Fibroblast of skin of right quadriceps (primary cell): ENCODE results near the gene PCNT.
A peak's percentile ranks its signal among the peaks of the same experiment; 100 is the strongest.
"Not testable (repeated sequence)": the region's sequence is repeated elsewhere in the genome, so short reads cannot be mapped to it uniquely, and the experiment has no call there.

Experiments used
- DNase-seq: peaks from one replicate; pipeline ENCODE4 v3.0.0-alpha.2; 2013

Gene PCNT

DNA sequence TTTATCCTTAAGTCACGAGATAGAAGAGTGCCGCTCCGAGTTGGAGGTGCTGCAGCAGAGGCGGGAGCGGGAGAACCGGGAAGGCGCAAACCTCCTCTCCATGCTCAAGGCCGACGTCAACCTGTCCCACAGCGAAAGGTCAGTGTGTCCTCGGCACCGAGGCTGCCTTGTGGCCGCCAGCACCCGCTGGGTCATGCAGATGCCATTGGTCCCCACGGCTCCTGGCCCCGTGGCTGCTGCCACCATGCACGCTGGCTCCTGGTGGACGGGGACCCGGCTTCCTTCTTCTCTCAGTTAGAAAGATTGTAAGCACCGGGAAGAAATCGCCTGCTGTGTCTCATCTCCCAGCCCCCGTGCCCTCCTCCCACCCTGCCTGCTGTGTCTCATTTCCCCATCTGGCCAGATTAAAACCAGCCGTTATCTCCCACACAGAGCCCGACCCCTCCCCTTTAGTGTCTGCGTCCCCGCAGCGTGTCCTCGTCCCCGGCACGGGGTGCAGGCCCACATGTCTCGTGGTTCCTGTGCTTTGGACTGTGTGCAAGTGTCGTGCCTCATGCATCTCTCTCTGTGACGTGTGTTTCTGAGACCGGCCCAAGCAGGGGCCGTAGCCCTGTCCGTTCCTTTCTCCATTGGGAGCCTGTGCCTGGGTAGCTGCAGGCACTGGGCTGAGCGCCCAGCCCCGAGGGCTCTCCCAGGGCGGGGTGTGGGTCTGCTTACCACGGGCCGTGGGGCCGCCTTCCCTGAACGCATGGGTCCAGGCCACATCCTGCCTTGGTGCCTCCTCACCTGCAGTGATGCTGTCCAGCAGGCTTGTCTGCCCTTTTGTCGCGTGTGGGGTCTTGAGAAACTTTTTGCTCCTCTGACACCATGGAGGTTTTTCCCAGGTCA lies 62.1 kb downstream of the PCNT start:
- DNase-seq: peak; percentile 7

DNA sequence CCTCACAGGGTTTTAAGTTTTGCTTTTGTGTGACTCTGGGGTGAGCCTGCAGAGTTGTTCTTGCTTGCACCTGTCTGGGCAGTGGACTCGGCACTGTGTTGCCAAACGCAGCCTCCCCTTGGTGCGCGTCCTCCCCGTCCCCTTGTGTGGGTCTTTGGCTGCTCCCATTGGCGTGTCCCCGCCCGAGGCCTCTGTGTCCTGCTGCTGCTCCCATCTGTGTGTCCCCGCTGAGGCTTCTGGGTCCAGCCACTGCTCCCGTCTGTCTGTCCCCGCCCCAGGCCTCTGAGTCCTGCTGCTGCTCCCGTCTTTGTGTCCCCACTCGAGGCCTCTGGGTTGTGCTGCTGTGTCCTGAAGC lies 62.8 kb downstream of the PCNT start:
- DNase-seq: no peak

DNA sequence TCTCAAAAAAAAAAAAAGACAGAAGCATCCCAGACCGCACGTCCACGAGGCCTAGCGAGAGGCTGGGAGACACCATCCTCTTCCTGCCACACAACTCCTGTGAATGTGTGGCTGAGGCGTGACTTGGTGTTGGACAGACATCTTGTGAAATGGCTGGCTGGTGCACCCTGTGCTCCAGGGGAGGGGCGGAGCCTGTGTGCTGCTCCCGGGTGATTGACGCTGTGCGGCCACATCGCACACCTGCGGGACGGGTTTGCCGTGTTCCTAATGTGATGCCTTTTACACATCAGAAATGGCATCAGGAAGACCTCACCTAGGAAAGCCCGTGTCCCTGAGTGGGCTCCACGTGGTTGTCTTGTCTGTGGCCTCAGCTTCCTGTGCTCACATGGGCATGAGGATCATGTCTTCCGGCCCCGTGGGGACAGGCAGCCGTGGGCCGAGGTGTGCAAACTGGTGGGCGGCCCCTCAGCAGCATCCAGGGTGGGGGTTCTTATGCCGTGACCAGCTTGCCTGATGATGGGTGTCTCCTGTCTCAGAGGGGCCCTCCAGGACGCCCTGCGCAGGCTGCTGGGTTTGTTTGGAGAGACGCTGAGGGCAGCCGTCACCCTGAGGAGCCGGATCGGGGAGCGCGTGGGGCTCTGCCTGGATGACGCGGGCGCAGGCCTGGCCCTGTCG lies 64.4 kb downstream of the PCNT start:
- DNase-seq: no peak

DNA sequence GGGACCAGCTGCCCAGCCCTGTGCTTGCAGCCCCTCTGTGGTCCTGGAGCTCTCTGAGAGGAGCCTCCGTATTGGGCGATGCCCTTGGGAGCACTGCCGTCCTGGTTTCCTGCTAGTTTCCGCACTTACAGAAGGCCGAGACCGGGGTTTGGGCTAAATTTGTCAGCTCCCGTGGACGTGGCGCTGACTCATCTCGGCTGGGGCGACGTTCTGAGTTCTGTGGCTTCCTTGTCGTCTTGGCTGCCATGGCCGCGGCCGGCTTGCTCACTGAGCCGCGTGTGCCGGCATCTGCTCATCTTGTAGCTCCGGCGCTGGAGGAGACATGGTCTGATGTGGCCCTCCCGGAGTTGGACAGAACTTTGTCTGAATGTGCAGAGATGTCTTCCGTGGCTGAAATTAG lies 64.9 kb downstream of the PCNT start:
- DNase-seq: no peak

DNA sequence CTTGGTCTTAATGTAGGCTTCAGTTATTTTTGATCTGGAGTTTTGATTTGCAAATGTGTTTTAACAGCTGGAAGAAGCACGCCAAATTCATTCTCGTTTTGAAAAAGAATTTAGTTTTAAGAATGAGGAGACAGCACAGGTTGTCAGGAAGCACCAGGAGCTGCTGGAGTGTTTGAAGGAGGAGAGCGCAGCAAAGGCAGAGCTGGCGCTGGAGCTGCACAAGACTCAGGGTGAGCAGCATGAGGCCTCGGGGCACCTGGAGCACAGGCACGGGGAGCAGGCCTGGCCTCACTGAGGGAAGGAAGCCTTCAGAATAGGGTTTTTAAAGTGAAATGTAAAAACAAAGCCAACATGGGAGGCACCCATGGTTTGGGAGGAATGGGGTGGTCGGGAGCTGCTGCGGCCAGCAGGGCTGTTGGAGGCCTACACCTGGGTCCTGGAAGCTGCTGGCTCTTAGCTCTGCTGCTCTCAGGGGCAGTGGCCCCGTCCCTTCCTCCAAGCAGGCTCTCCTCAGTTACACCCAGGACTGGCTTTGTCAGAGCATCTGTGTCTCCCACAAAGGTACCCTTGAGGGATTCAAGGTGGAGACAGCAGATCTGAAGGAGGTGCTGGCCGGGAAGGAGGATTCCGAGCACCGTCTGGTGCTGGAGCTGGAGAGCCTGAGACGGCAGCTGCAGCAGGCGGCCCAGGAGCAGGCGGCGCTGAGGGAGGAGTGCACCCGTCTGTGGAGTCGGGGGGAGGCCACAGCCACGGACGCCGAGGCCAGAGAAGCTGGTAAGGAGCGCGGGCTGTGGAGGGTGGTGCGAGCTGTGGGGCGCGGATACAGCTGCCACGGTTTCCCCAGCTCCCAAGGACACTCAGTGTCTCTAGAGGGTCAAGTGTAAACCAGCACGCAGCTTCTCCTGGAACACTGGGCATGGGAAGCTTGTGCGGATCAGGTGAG lies 66.9 kb downstream of the PCNT start:
- no peak for DNase-seq

DNA sequence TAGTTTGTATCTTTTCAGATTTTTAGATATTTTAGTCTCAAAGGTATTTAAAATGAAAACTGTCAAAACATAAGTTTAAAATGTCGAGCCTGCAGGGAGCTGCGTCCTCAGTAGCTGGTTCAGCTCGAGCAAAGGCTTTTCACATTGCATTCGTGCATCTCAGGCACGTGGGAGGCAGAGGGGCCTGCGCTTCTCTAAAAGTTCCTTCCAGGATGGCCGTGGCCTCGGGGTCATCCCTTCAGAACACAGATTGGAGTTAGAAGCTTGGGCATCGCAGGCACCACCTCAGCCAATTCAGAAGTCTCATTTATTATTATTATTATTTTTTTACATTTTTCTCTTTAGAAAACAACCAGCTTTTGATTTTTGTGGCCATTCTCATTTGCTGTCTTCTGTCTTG lies 67.8 kb downstream of the PCNT start:
- DNase-seq: no peak

DNA sequence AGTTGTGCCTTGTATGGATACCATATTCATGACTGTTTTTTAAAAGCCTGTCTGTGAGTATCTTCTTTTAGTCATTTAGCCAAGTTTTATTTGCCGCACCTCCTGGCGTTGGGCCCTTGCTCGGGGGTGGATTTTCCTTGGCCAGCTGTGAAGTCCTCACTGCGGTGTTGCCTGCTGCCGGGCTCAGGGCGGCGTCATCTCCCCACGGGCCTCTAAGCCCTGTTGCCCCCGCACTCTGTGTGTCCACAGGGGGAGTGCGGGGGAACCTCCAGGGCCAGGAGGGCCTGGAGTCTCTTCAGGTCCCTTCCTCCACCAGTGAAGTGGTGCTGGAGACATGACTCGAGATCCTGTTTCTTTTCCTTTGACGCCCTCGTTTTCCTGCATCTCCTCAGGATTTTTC lies 69.0 kb downstream of the PCNT start:
- peak; percentile 17 for DNase-seq

DNA sequence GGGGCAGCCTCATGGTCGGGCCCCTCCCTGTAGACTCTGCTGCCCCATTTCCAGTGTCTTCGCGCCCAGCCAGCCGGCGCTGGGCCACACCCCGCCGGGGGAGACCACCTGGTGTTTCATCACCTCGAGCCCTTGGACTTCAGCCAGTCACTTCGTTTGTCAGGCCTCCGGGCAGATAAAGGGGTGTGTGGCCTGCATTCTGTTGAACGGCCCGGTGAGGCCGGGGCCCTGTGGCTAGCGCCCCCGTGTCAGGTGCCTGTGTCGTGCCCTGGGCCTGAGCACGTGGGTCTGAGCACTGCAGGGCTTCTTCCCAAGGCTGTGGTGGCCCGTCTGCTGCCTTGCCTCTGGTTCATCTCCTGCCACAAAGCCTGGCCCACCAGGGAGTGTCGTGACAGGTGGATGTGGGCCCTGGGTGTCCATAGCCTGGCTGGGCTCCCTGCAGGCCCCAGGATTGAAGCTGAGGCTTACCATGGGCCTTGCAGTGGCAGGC lies 69.5 kb downstream of the PCNT start:
- no peak for DNase-seq

DNA sequence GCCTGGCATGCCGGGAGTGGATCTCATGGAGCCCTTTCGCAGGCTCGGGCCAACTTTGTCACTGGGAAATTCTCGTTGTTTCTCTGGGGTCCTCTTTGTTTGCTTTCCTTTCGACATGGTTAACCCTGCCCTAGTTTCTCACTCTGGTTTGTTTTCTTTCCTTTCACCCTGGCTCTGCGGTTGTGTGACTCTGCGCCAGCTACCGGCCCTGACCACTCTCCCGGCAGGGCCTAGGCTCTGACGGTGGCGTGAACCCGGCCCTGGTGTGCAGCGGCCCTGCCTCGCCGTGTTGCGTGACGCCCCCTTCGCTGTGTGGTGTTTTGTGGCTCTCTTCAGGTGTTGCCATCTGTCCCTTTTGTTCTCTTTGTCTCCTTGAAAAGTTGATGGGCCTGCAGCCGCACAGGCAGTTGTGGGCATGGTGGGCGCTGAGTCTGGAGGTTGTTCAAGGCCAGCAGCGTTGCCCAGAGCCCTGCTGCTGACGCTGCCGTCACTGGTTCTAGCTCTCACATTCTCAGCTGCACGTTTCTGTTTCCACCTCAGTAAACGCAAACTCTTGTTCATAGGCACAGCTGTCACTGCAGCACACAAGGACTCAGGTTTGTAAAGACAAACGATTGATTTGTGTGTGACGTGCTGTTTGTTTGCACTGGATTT lies 70.1 kb downstream of the PCNT start:
- DNase-seq: no peak

DNA sequence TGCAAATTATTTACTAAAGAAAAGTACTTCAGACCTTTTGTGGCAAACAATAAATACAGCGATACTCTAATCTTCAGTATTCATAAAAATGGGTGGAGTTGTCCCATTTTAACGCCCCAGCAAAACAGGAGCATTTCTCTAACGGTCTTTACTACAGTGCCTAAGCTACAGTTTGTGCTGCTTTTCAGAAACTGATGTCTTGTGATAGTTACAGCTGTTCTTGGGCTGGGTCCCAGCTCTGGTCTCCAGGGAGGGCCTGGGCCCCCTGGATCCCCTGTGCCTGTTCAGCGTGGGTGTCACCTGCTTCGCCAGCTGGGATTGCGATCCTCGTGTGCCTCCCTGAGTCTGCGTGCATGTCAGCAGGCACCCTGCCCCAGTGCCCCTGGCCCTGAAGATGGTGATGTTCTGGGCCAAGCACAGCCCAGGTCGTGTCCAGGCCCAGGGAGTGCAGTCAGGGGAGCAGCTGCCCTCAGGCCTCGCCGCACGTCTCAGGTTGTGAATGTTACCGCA lies 70.7 kb downstream of the PCNT start:
- no peak for DNase-seq

DNA sequence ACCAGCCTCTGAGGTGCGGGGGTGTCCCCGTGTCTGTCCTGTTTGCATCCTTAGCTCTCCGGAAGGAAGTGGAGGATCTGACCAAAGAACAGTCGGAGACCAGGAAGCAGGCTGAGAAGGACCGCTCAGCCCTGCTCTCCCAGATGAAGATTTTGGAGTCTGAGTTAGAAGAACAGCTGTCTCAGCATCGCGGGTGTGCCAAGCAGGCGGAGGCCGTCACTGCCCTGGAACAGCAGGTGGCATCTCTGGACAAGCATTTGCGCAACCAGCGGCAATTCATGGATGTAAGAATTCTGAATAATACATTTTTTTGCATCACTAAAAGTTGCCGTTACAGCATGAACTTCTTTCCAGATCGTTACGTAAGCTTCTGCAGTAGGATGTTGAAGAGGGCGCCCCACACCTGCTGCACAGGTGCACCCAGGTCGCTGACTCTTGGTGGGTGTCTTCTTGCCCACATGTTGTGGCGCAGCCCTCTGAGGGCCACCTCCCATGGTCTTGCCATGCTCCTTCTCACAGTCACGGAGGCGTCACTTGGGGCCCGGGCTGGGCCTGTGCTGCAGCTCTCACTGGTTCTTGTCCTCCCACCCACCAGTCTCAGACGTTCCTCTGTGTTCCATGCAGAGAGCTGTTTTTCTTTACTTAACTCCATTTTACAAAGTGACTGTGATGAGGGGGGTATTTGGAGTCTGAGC lies 73.4 kb downstream of the PCNT start:
- DNase-seq: no peak

DNA sequence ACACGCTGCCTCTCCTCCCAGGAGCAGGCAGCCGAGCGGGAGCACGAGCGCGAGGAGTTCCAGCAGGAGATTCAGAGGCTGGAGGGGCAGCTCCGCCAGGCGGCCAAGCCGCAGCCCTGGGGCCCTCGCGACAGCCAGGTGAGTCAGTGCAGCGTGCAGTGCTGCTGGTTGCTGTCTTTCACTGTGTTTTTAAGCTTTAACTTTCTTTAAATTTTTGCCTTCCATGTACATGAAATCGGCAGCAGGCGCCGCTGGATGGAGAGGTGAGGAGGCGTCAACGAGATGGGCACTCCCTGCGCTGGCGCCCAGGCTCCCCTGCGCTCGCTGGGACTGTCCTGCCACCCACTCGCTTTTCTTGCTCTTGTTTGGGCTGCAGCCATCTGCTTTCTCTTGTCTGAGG lies 74.0 kb downstream of the PCNT start:
- DNase-seq: no peak

DNA sequence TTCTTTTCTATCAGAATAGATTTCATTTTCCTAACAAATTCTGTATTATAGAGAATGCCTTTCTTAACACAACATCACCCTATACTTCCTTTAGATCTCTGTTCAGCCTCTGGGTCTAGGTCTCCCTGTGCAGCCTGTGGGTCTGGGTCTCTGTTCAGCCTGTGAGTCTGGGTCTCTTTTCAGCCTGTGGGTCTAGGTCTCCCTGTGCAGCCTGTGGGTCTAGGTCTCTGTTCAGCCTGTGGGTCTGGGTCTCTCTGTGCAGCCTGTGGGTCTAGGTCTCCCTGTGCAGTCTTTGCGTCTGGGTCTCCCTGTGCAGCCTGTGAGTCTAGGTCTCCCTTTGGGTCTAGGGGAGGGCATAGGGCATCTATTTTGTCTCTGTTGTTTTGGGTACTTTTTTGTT lies 75.2 kb downstream of the PCNT start:
- no peak for DNase-seq

DNA sequence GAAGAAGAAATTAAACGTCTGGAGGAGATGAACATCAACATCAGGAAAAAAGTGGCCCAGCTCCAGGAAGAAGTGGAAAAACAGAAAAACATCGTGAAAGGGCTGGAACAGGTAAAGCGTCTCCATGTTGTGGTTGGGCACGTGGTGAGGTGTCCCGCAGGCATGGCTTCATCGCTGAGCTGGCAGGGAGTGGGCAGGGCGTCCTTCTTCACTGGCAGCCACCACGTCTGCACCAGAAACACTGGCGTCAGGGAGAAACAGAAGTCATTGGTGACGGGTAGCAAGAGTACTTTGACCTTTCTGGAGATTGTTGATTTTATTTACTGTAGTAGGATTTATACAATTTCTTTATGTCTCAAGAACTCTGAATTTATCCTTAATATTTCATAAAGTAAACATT lies 75.7 kb downstream of the PCNT start:
- DNase-seq: no peak

DNA sequence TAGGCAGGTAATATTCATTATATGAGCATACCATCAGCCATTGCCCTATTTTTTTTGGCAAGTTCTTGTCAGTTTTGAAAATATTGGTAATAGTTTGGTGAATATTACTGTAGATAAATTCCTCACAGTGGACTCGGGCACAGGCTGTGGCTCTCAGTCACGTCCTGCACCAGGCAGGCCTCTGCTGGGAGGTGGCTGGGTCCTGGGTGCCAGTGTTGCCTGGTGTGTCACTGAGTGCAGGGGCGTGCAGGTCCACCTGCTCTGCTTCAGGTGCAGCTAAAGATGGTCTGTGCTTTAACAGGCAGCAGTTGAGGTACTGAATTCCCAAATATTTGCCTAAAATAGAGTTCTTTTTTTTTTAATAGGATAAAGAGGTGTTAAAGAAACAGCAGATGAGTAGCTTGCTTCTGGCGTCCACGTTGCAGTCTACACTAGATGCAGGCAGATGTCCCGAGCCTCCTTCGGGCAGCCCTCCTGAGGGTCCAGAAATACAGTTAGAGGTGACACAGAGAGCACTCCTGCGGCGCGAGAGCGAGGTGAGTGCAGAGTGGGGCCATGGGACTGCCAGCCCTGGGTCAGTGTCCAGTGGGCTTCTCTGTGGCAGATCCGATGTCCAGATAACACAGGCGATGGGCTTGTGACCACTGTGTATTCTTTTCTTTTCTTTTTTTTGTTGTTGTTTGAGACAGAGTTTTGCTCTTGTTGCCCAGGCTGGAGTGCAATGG lies 77.4 kb downstream of the PCNT start:
- no peak for DNase-seq

DNA sequence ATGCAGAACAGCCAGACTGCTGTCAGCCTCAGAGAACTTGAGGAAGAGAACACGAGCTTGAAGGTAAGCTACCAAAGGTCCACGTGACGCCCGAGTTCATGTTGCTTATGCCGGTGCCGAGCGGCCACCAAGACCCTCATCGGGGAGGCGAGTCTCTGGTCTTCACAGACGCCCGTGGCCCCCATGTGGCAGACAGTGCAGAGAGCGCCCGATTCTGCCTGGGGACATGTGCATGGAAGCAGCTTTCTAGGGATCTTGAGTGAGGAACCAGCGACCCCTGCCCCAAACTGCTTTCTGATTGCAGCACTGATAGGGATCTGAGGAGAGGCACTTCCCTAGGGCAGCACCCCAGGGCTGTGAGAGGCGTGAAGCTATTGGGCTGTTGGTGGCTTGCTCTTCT lies 78.5 kb downstream of the PCNT start:
- DNase-seq: no peak

DNA sequence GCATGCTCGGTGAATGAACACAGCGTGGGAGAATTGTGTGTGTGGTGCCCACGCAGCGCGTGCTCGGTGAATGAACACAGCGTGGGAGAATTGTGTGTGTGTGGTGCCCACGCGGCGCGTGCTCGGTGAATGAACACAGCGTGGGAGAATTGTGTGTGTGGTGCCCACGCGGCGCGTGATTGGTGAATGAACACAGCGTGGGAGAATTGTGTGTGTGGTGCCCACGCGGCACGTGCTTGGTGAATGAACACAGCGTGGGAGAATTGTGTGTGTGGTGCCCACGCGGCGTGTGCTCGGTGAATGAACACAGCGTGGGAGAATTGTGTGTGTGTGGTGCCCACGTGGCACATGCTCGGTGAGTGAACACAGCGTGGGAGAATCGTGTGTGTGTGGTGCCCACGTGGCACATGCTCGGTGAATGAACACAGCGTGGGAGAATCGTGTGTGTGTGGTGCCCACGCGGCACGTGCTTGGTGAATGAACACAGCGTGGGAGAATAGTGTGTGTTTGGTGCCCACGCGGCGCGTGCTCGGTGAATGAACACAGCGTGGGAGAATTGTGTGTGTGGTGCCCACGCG lies 79.4 kb downstream of the PCNT start:
- not testable (repeated sequence) for DNase-seq

DNA sequence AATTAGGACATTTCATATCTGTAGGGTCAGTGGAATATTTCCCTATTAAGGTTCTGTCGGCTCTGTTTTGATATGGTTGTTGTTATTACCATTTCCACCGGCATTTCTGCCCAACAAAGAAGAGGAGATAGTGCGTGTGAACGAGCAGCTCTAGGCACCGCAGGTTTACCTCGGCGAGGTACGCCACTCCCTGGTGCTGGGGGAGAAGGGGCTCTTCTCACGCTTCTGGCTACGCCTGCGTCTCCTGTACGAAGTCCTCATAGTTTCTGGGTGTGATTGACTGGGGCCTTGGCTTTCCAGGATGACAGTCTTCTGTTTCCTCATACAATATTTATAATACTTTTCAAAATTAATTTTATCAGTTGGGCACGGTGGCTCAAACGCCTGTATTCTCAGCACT lies 80.3 kb downstream of the PCNT start:
- DNase-seq: no peak

DNA sequence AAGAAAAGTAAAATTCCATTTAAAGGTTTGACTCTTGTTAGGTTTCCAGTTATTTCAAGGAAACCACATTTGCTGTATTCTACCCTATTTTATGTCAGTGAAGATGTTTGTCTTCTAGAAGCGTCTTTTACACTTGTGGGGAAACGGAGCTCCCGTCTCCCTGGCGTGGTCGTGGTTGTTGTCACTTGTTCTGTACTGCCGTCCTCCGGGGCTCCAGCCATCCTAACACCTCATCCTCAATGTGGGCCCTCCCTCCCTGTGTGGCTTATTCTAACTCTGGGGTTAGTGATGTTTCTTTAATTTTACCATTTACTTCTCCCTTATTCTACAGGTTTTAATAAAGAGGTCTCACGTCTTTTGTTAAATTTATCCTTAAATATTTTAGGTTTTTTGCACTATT lies 82.0 kb downstream of the PCNT start:
- DNase-seq: no peak

DNA sequence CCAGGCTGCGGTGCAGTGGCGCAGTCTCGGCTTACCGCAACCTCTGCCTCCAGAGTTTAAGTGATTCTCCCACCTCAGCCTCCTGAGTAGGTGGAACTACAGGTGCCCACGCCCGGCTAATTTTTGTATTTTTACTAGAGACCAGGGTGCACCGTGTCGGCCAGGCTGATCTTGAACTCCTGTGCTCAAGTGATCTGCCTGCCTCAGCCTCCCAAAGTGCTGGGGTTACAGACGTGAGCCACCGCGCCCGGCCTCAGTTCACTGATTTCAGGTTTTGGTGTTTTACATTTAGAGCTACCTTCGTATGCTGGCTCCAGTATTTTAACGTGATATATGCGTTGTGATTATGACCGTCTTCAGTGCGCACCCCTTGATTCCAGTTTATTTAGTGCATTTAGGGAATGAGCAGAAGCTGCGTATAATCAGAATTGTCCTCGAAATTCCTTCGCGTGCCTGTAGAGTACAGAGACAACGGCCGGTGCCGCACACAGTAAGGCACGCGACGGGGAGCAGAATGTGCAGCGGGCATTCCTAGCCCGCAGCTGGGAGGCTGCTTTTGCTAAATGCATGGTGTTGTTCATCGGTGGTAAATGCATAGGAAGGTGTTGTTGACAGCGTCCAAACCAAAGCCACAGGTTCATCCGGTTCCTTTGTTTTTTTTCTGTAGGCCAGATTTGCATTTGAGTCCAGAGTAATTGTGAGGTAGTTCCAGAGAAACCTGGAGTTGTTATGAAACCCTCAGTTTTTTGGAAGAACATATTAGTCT lies 85.9 kb downstream of the PCNT start:
- DNase-seq: no peak
